Measurements from ENCODE around the gene MAP1A. TPM values are rescaled to one million over a fixed set of nuclear protein-coding genes. Genes with fewer than 3 reads are reported as not detected.

The MAP1A gene
- total and polyA plus RNA-seq, 2 donors (not counting 1 experiment from before 2014, with no cell fraction given): 0.03 to 0.07 TPM

GRCh38 chr15:43523646-43524045 lies 6.2 kb downstream of the MAP1A start:
- H3K4me3 ChIP-seq (ENCODE audit: control extremely low read depth in 1 of 5, extremely low read depth in 1 of 5, insufficient read depth in 1 of 5, low read depth in 2 of 5, low read length in 4 of 5): no peak overlapping the region
- CTCF ChIA-PET: interaction anchor here (2.1 kb wide), 1 partner anchor 10 kb away, joined by 9 read pairs; no protein-coding TSS in a partner anchor
- H3K4me1 Mint-ChIP-seq: peaks cover 8% of the 10 kb centered on the region

More at GRCh38 chr15:43523646-43524045, 6.2 kb downstream of the MAP1A start:
- Histone ChIP-seq H3K9me3 (ENCODE audit: control extremely low read depth in 1 of 3, control insufficient read depth in 2 of 3, insufficient read depth in 1 of 3, low read length in 2 of 3) (no peaks in the 10 kb centered on the region), H3K36me3 (replicated peaks in 1 of 2; ENCODE audit: control extremely low read depth in 1 of 2, control insufficient read depth in 1 of 2, extremely low read depth in 1 of 2, insufficient read depth in 2 of 2, low read length in 1 of 2) (no peaks in the 10 kb centered on the region), H3K9ac (ENCODE audit: low read length) (no peak overlapping the region), H3K4me2 (replicated peaks; ENCODE audit: low read depth, low read length, poor library complexity, severe bottlenecking) (no peak overlapping the region), H3K27me3 (replicated peaks in 1 of 4; ENCODE audit: control extremely low read depth in 1 of 4, control insufficient read depth in 3 of 4, insufficient read depth in 4 of 4, low read length in 3 of 4) (peaks cover 0 to 11% (median 4%) of the 10 kb centered on the region in 4 experiments), H2AFZ (ENCODE audit: insufficient read depth, low read depth, low read length, poor library complexity, severe bottlenecking) (no peak overlapping the region), H3K27ac (ENCODE audit: low read length in 2 of 2) (no peak overlapping the region), H3K79me2 (ENCODE audit: control insufficient read depth, insufficient read depth, low read length) (no peaks in the 10 kb centered on the region), H3K4me1 (ENCODE audit: control insufficient read depth in 2 of 2, insufficient read depth in 2 of 2, low read length in 2 of 2) (peaks cover 4 to 5% of the 10 kb centered on the region in 2 donors), H4K20me1 (ENCODE audit: control insufficient read depth, insufficient read depth, low read length, poor library complexity, severe bottlenecking) (no peaks in the 10 kb centered on the region)
- ATAC-seq (ENCODE audit: low read depth) (no peak), DNase-seq (no peak)
- H3K27me3 Mint-ChIP-seq: peaks cover 13% of the 10 kb centered on the region
- intact Hi-C loops (cut with micrococcal nuclease): no loop called here
- WGBS (ENCODE audit: insufficient coverage): 87% methylated on average over 7 of the region's 7 CpGs
- H3K4me3 Mint-ChIP-seq: no peak overlapping the region
- H3K27ac Mint-ChIP-seq: no peak overlapping the region
- TF ChIP-seq EZH2 (IDR thresholded peaks at IDR 0.05; ENCODE audit: borderline replicate concordance, insufficient read depth, low read depth, low read length, poor library complexity, severe bottlenecking) (no peak), CTCF (IDR thresholded peaks at IDR 0.05) (no peak)
- POLR2A ChIA-PET: no interaction called here
- H3K9me3 Mint-ChIP-seq (ENCODE audit: insufficient read depth): no peaks in the 10 kb centered on the region

Measured in B cell (primary cell).